Liver (tissue), 3 donors: ENCODE measurements around the gene FAM110D.

Experiments
- CTCF ChIP-seq: fragments of 150-350 bp; IDR thresholded peaks from 2 replicates; pipeline ENCODE4 v1.5.1; 2017; ENCODE audit warnings: improper control_type of control experiment, low read depth, low read length; ENCODE audit not compliant: missing input control
- SP1 ChIP-seq: IDR thresholded peaks from 2 replicates; pipeline ENCODE4 v1.6.1; 2018; ENCODE audit warnings: antibody characterized with exemption, mild to moderate bottlenecking
- donor health status: healthy.
- donor health status: healthy.

- TF ChIP-seq SP1 (no peak), CTCF (no peak)
Measured at GRCh38 chr1:26182383-26182696, 23.5 kb downstream of the FAM110D start.
